AG09319 (cell line): ENCODE data around the gene PLOD3.

Experiments
- DNase-seq: peaks from one replicate; pipeline ENCODE4 v3.0.0-alpha.2; 2010; ENCODE audit warnings: low read depth; ENCODE audit errors: extremely low read depth
- CTCF ChIP-seq: IDR thresholded peaks from 2 replicates; pipeline ENCODE4 v1.5.1; 2011; ENCODE audit warnings: low read depth, mild to moderate bottlenecking, inconsistent platforms, low read length, moderate library complexity

Gene PLOD3

GRCh38 chr7:101175664-101176063 lies 41.7 kb downstream of the PLOD3 start:
- no peak for DNase-seq

GRCh38 chr7:101174322-101174854 lies 43.0 kb downstream of the PLOD3 start:
- TF ChIP-seq CTCF = no peak
- DNase-seq = no peak

More at GRCh38 chr7:101175664-101176063, 41.7 kb downstream of the PLOD3 start:
- TF ChIP-seq CTCF = no peak

- no peak for DNase-seq
- no peak for TF ChIP-seq CTCF
Measured at GRCh38 chr7:101173752-101174244, 43.6 kb downstream of the PLOD3 start.

GRCh38 chr7:101172854-101173751 lies 44.3 kb downstream of the PLOD3 start:
- no peak; the same call in 1 of the 2 replicates for TF ChIP-seq CTCF
- no peak for DNase-seq

- TF ChIP-seq CTCF = no peak; the same call in 1 of the 2 replicates
- DNase-seq = no peak
Measured at GRCh38 chr7:101172005-101172853, 45.2 kb downstream of the PLOD3 start.

- DNase-seq = no peak
- TF ChIP-seq CTCF = peak; percentile 41
Measured at GRCh38 chr7:101171442-101171837, 45.9 kb downstream of the PLOD3 start.
